Ectodermal cell (in vitro differentiated cells): ENCODE measurements around the gene CMSS1.

Source experiments
- H3K27ac ChIP-seq: 2 replicates; pipeline ENCODE4 v1.7.0; 2013; ENCODE audit warnings: mild to moderate bottlenecking, low read depth, low read length; ENCODE audit not compliant: insufficient read depth, poor library complexity, severe bottlenecking
- H3K27me3 ChIP-seq: 2 replicates; pipeline ENCODE4 v1.7.0; 2013; ENCODE audit warnings: mild to moderate bottlenecking, low read length; ENCODE audit not compliant: insufficient read depth, control insufficient read depth, poor library complexity, severe bottlenecking
- H3K36me3 ChIP-seq: one replicate; pipeline ENCODE4 v1.7.0; 2013; ENCODE audit warnings: low read length; ENCODE audit not compliant: control insufficient read depth, insufficient read depth
- H3K4me1 ChIP-seq: one replicate; pipeline ENCODE4 v1.7.0; 2013; ENCODE audit warnings: low read length; ENCODE audit not compliant: control insufficient read depth, insufficient read depth
- H3K4me3 ChIP-seq: 2 replicates; pipeline ENCODE4 v1.7.0; 2013; ENCODE audit warnings: low read depth, low read length, control low read depth; ENCODE audit not compliant: insufficient read depth
- H3K9me3 ChIP-seq: 2 replicates; pipeline ENCODE4 v1.7.0; 2013; ENCODE audit warnings: mild to moderate bottlenecking, low read length, moderate library complexity; ENCODE audit not compliant: control insufficient read depth
- WGBS, 2 experiments: methylation state at CpG; one replicate each; pipeline ENCODE4 v1.1.7; 2013; ENCODE audit warnings: missing lambda C conversion rate in 2 of 2; 5-methylcytosine and 5-hydroxymethylcytosine counted together

CMSS1 gene

GRCh38 chr3:100179692-100180349 is 362.2 kb downstream of the CMSS1 start:
- peaks cover 8% of the 10 kb centered on the region for H3K9me3 ChIP-seq
- no peak overlapping the region for H3K4me3 ChIP-seq
- H3K27me3 ChIP-seq = no peaks in the 10 kb centered on the region
- H3K4me1 ChIP-seq = no peaks in the 10 kb centered on the region
- H3K27ac ChIP-seq = no peak overlapping the region
- peaks cover 21% of the 10 kb centered on the region for H3K36me3 ChIP-seq
- 90 to 94% methylated on average over 4 of the region's 4 CpGs for WGBS, 2 experiments

GRCh38 chr3:100183608-100184125 is 366.0 kb downstream of the CMSS1 start:
- no peak overlapping the region for H3K4me3 ChIP-seq
- no peaks in the 10 kb centered on the region for H3K27me3 ChIP-seq
- H3K36me3 ChIP-seq = peaks cover 11% of the 10 kb centered on the region
- H3K27ac ChIP-seq = no peak overlapping the region
- peaks cover 8% of the 10 kb centered on the region for H3K9me3 ChIP-seq
- H3K4me1 ChIP-seq = no peaks in the 10 kb centered on the region
- WGBS, 2 experiments = 69 to 81% methylated on average over 1 of the region's 1 CpG

- H3K4me3 ChIP-seq = no peak overlapping the region
- no peaks in the 10 kb centered on the region for H3K4me1 ChIP-seq
- WGBS, 2 experiments = 87 to 96% methylated on average over 2 of the region's 2 CpGs
- no peaks in the 10 kb centered on the region for H3K36me3 ChIP-seq
- H3K27ac ChIP-seq = no peak overlapping the region
- H3K9me3 ChIP-seq = peaks cover 6% of the 10 kb centered on the region
- H3K27me3 ChIP-seq = no peaks in the 10 kb centered on the region
Observed at GRCh38 chr3:100184948-100185570, 367.4 kb downstream of the CMSS1 start.

- no peaks in the 10 kb centered on the region for H3K9me3 ChIP-seq
- no peaks in the 10 kb centered on the region for H3K27me3 ChIP-seq
- no peaks in the 10 kb centered on the region for H3K36me3 ChIP-seq
- H3K27ac ChIP-seq = no peak overlapping the region
- H3K4me3 ChIP-seq = no peak overlapping the region
- 80 to 84% methylated on average over 4 to 5 of the region's 5 CpGs for WGBS, 2 experiments
- H3K4me1 ChIP-seq = no peaks in the 10 kb centered on the region
Observed at GRCh38 chr3:100185847-100186246, 368.2 kb downstream of the CMSS1 start.

GRCh38 chr3:100189444-100189964 is 371.8 kb downstream of the CMSS1 start:
- H3K27me3 ChIP-seq = no peaks in the 10 kb centered on the region
- no peak overlapping the region for H3K27ac ChIP-seq
- H3K4me1 ChIP-seq = no peaks in the 10 kb centered on the region
- H3K36me3 ChIP-seq = no peaks in the 10 kb centered on the region
- H3K4me3 ChIP-seq = no peak overlapping the region
- WGBS, 2 experiments = 93 to 96% methylated on average over 4 of the region's 4 CpGs
- H3K9me3 ChIP-seq = no peaks in the 10 kb centered on the region

- Histone ChIP-seq H3K27ac (no peak overlapping the region), H3K9me3 (no peaks in the 10 kb centered on the region), H3K36me3 (no peaks in the 10 kb centered on the region), H3K27me3 (no peaks in the 10 kb centered on the region), H3K4me3 (no peak overlapping the region), H3K4me1 (no peaks in the 10 kb centered on the region)
- 92 to 95% methylated on average over 5 of the region's 5 CpGs for WGBS, 2 experiments
Observed at GRCh38 chr3:100195375-100195774, 377.7 kb downstream of the CMSS1 start.

GRCh38 chr3:100197876-100198275 is 380.2 kb downstream of the CMSS1 start:
- 89 to 90% methylated on average over 8 of the region's 8 CpGs for whole genome bisulfite sequencing, 2 experiments
- no peaks in the 10 kb centered on the region for H3K9me3 ChIP-seq
- H3K27me3 ChIP-seq = no peaks in the 10 kb centered on the region
- no peaks in the 10 kb centered on the region for H3K36me3 ChIP-seq
- no peaks in the 10 kb centered on the region for H3K4me1 ChIP-seq
- no peak overlapping the region for H3K27ac ChIP-seq
- no peak overlapping the region for H3K4me3 ChIP-seq

- H3K4me3 ChIP-seq = no peak overlapping the region
- no peaks in the 10 kb centered on the region for H3K27me3 ChIP-seq
- H3K36me3 ChIP-seq = no peaks in the 10 kb centered on the region
- WGBS, 2 experiments = 89 to 92% methylated on average over 6 of the region's 6 CpGs
- no peaks in the 10 kb centered on the region for H3K9me3 ChIP-seq
- no peaks in the 10 kb centered on the region for H3K4me1 ChIP-seq
- no peak overlapping the region for H3K27ac ChIP-seq
Observed at GRCh38 chr3:100198579-100199269, 381.1 kb downstream of the CMSS1 start.

- no peak overlapping the region for H3K4me3 ChIP-seq
- H3K27me3 ChIP-seq = no peaks in the 10 kb centered on the region
- no peak overlapping the region for H3K27ac ChIP-seq
- 87 to 90% methylated on average over 1 to 2 of the region's 2 CpGs for WGBS, 2 experiments
- H3K36me3 ChIP-seq = no peaks in the 10 kb centered on the region
- peaks cover 3% of the 10 kb centered on the region for H3K4me1 ChIP-seq
- no peaks in the 10 kb centered on the region for H3K9me3 ChIP-seq
Observed at GRCh38 chr3:100205171-100205570, 387.5 kb downstream of the CMSS1 start.

- Histone ChIP-seq H3K27ac (no peak overlapping the region), H3K9me3 (no peaks in the 10 kb centered on the region), H3K36me3 (no peaks in the 10 kb centered on the region), H3K4me3 (no peak overlapping the region), H3K4me1 (peaks cover 14% of the 10 kb centered on the region), H3K27me3 (no peaks in the 10 kb centered on the region)
- 100% methylated on average over 1 of the region's 1 CpG for WGBS, 2 experiments
Observed at GRCh38 chr3:100206687-100207086, 389.0 kb downstream of the CMSS1 start.
